CD1c-positive myeloid dendritic cell (primary cell): ENCODE measurements around the gene SLC22A23.
"Not testable (repeated sequence)": the region's sequence is repeated elsewhere in the genome, so short reads cannot be mapped to it uniquely, and the experiment has no call there.

Experiments used
- DNase-seq: peaks from one replicate; pipeline ENCODE4 v3.0.0-alpha.2; 2016; ENCODE audit errors: extremely low spot score

The SLC22A23 gene

GRCh38 chr6:3244003-3244831 lies 212.6 kb downstream of the SLC22A23 start:
- no peak for DNase-seq

DNA sequence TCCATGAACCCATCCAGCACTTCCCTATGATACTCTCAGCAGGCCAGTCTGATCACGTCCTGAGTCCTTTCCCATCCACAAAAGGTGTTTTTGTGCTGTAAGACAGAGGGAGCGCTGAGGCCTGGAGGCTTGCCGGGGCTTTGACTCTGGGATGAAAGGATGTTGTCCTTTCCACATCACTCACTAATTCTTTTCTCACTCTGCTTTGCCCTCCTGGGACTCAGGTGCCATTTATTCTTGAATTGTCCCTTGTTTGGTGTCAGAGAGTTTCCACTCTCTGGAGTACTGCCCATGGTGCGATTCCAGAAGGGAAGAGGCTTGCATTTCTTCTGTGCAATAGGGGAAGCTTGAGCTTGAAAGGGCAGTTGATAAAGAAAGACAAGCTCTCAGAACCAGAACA lies 214.1 kb downstream of the SLC22A23 start:
- no peak for DNase-seq

DNA sequence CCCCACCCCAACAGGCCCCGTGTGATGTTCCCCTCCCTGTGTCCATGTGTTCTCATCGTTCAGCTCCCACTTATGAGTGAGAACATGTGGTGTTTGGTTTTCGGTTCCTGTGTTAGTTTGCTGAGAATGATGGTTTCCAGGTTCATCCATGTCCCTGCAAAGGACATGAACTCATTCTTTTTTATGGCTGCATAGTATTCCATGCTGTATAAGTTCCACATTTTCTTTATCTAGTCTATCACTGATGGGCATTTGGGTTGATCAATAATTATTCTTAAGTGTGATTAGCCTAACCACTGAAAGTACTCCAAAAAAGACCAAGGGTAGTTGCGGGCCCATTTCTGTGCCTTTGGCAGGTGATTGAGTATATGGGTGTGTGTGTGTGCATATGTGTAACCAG lies 215.1 kb downstream of the SLC22A23 start:
- not testable (repeated sequence) for DNase-seq

- no peak for DNase-seq
These were observed 216.3 kb downstream of the SLC22A23 start for GRCh38 chr6:3240595-3240994.

GRCh38 chr6:3239110-3239830 lies 217.6 kb downstream of the SLC22A23 start:
- no peak for DNase-seq

DNA sequence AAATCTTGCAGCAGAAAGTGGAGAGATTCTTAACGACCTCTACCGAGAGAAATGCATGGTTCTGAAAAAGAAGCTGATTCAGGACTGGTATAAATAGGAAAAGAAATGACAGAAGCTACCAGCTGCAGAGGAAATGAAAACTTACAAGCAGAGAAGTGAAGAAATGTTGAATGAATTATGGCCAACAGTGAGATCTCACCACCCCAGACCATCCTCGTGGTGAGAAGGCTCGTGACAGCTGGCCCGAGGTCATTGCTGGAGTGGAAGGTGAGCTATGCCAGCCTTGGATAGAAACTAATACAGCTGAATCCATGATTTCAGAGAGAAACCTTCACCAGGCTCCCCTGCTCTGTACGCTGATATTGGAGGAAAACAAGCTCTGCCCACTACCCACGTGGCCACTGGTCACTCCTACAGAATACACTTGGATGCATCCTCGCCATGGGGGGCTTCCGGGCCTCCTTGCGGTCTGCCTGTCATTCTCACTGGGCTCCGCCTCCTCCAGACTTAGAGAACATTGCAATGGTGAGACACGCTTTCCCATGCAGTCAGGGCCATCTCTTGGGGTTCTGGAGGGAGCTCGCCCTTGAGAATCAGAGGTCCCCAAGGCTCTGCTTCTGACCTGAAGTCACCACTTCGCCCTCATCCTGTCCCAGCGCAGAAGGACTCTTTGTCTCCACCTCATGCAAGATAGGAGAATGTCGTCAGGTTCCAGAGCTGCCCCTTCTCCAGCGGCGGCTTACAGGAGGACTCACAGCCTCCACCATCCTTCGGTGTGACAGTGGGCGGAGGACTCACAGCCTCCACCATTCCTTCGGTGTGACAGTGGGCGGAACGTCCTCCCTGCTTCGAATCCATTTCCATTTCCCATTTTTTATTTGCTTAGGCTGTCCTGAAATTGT lies 218.8 kb downstream of the SLC22A23 start:
- DNase-seq: no peak

DNA sequence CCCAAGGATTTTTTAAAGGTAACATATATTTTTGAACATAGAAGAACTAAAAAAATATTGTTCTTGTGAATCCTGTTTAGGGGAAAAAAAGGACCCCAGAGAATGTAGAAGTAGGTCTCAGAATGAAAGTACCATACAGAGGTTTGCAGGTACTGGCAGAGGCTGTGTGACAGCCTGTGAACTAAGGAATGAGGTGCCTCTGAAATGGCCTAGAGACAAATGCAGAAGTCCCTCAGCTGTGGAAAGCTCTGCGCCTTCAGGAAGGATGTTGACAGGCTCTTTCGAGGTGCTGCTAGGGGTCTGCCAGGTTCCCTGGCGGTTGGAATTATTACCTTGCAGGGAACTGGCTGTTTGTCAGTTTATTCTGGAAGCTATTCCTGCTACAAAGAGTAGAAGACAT lies 220.8 kb downstream of the SLC22A23 start:
- no peak for DNase-seq

DNA sequence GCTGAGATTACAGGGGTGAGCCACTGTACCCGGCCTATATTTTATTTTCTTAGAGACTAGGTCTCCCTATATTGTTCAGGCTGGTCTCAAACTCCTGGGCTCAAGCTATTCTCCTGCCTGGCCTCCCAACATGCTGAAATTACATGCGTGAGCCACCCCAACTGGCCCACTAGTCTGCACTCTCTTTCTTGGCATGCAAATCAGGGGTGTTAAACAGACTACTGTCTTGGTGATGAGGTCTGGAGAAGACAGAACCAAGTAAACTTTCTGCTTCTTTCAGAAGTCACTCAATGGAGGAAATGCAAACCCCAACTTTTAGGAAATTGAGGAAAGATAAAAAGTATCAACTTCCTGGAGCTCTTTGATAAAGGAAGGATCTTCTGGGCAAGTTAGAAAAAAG lies 221.4 kb downstream of the SLC22A23 start:
- no peak for DNase-seq

DNA sequence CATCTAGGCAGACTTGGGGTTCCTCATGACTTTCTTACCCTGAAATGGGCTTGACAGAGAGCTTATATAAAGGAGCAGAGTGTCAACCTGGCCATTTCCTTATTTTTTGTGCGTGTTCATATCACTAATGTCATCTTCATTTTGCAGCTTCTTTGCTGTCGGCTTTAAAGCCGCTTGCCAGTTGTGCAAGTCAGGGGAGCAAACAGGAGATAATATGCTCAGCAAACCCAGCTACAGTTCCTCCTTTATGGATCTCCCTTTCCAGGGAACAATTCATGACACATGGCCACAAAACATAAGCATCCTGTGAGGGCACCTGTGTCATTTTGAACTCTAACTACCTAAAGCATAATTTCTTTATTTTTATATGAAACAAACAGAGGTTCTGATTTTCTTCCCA lies 222.9 kb downstream of the SLC22A23 start:
- no peak for DNase-seq

- DNase-seq: no peak
These were observed 223.5 kb downstream of the SLC22A23 start for GRCh38 chr6:3233321-3233720.

DNA sequence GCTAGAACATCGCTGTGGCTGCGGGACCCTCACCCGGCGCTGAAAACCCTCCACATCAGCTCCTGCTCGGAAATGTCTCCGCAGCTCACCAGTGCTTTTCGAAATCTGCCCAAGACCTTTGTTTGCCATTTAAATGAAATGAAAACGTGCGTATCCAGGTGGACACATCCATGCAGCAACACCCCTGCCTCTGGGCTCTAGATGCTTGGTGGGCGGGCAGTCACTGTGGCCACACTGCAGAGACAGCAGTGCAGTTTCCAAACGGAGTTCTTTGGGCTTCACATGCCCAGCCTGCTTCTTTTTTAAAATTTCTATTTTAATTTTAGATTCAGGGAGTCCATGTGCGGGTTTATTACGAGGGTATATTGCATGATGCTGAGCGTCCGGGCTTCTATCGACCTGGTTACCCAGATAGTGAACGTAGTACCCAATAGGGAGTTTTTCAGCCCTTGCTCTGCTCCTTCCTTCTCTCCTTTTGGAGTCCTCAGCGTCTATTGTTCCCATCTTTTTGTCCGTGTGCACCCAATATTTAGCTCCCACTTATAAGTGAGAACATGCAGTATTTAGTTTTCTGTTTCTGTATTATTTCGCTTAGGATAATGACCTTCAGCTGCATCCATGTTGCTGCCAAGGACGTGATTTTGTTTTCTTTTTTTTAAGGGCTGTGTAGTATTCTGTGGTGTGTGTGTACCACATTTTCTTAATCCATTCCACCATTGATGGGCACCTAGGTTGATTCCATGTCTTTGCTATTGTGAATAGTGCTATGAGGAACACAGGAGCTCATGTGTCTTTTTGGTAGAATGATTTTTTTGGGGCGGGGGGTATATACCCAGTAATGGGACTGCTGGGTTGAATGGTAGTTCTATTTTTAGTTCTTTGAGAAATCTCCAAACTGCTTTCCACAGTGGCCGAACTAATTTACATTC lies 224.6 kb downstream of the SLC22A23 start:
- no peak for DNase-seq

GRCh38 chr6:3231247-3232016 lies 225.4 kb downstream of the SLC22A23 start:
- no peak for DNase-seq

- no peak for DNase-seq
These were observed 226.0 kb downstream of the SLC22A23 start for GRCh38 chr6:3230900-3231246.

GRCh38 chr6:3230256-3230882 lies 226.5 kb downstream of the SLC22A23 start:
- no peak for DNase-seq

DNA sequence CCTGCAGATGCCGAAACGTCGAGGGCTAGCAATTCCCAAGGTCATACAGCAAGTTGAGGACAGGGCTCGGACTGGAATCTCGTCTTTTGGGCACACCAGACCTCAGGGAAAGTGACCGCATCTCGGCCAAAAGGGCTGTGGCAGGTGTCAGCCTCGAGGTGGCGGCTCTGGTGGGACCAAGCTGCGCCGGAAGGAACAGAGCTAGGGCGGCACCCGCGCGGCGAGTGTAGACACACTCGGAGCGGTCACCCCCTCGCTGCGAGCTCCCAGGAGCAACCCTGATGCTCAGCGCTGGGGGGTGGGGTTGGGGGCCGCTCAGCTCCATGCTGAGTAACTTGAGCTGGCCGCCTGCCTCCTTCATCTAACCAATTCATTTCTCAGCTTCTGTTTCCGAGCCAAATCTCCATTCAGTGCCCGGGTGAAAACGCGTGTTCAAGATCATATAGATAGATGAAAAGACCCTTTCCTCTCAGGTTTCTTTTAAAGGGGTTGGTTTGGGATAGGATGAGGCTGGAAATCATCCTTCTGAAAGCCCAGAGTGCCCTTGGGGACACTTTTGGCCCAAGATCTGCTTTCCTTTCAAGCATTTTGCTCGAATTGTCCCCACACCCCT lies 227.2 kb downstream of the SLC22A23 start:
- DNase-seq: no peak

GRCh38 chr6:3228771-3229565 lies 227.9 kb downstream of the SLC22A23 start:
- DNase-seq: peak; percentile 21

DNA sequence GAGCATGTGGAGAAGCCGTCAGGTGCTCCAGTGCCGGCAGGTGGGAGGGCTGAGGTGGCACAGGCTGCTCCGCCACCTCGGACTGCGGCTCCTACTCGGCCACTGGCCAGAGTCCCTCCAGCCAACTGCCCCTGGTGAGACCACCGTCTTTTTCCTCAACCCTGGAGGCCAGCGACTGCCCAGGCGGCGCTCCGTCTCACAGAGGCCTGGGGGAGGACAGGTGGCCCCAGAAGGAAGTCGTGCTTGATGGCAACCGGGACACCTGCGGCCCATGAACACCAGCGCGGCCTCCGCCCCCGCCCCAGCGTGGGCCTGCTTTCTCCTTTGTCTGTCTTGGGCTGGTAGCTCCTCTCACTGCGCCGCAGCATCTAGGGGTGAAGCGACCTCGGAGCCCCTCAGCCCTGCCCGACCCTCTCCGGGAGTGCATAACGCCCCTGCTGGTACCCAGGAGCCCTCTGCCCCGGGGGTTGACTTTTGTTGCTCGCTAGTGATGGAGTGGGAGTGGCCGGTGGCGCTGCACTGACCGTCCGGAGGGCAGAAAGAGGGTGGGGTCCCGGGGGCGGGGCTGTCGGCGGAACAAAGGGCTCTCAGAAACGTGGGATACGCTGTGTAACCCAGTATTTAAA lies 228.7 kb downstream of the SLC22A23 start:
- DNase-seq: no peak

GRCh38 chr6:3227363-3228045 lies 229.3 kb downstream of the SLC22A23 start, which contains the start of gene TUBB2B:
Gene TUBB2B, minus strand, starts transcription at chr6:3227653. Its CDS starts 110 bp downstream, at chr6:3227543.
- no peak for DNase-seq
